NCI-H2196 treated with DMSO at 0.1 percent for 48 hours (cell line): Measurements from ENCODE around the gene ZFAND6.
"Not testable (repeated sequence)": the region's sequence is repeated elsewhere in the genome, so short reads cannot be mapped to it uniquely, and the experiment has no call there.

Source experiments
- DNase-seq: peaks from one replicate; lab custom pipeline; 2025; ENCODE audit not compliant: unreplicated experiment; lab: John Stamatoyannopoulos, UW

The ZFAND6 gene

DNA sequence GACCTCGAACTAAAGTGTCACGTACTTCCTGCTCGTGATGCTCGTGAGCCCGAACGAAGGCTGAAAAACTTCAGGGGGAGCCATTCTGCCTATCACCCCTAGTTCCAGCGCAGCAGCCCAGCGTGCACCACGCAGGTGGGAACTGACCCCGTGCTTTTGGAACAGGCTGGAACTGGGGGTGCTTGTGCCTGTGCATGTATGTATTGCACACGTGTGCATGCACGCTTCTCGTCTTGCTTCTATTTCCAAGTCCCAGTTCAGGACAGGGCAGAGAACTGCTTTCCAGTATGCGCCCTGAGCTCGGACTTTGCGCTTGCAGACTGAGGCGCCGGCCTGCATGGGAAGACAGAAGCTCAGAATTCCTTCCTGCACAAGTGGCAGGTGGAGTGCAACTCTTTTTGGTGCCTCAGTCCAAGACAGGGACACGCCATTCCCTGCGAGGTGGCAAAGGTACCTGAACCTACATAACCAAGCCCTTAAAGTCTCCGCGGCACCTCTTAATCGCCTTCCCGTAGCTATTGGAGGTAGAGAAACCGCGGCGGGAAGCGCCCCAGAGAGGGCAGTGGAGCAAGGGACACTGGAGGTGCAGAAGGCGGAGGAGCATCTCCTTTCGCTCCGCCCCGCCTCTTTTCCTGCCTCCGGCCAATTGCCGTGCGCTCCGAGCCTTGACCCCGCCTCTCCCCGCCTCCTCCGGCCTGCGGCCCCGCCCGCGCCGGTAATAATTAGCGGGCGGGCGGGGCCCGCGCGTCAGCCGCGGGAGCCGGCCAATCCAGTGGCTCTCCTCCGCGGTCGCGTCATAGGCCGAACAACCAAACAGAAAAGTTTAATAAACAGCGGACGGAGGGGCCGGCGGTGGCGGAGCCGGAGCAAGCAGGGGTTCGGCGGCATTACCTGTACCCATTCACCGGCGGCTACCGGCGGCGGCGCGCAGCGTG is at the start of gene ZFAND6:
Gene ZFAND6, plus strand, starts transcription at position 826 of the 935 bp plus-strand sequence. CDS start 60,669 bp downstream, outside the sequence.
- peak; percentile 78 for DNase-seq

GRCh38 chr15:80010131-80010673 is 49.3 kb upstream of the ZFAND6 start:
- no peak for DNase-seq

- DNase-seq = not testable (repeated sequence)
Observed at GRCh38 chr15:80011041-80011523, 48.4 kb upstream of the ZFAND6 start.

DNA sequence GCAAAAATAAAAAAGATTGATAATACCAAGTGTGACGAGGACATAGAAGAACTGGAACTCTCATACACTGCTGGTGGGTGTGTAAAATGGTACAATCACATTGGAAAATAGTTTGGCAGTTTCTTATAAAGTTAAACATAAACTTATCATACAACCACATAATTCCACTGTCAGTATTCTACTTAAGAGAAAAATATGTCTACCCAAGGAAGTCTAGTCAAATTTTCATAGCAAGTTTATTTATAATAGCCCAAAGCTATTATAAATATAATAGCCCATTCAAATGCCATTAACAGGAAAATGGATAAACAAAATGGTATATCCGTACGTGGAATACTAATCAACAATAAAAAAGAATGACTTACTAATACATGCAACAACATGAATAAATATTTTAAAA is 47.9 kb upstream of the ZFAND6 start:
- DNase-seq = no peak

DNA sequence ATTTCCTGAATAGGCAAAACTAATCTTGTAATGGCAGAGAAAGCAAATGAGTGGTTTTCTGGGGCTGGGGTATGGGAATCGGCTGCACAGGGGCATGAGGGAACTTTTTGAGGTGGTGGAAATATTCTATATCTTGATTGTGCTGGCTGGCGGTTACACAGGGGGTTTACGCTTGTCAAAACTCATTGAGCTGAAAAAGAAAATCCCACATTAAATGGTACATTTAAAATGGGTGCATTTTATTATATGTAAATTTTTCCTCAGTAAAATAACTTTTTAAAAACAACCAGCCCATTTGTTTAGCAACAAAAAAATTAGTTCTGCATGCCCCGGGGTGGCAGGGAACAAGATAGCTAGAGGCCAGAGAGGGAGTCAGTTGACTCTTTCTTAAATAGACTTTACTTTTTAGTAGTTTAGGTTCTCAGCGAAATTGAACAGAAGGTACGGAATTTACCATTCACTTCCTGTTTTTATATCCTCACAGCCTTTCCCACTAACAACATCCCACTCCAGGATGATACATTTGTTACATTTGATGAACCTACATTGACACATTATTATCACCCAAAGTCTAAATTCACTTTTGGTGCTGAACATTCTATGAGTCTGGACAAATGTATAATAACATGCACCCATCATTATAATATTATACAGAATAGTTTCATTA is 47.3 kb upstream of the ZFAND6 start:
- no peak for DNase-seq

DNA sequence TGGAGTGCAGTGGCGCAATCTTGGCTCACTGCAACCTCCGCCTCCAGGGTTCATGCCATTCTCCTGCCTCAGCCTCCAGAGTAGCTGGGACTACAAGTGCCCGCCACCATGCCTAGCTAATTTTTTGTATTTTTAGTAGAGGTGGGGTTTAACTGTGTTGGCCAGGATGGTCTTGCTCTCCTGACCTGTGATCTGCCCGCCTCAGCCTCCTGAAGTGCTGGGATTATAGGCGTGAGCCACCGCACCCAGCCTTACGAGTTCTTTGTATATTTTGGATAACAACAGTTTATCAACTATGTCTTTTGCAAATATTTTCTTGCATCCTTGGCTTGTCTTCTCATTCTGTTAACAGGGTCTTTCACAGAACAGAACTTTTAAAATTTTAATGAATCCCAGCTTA is 45.3 kb upstream of the ZFAND6 start:
- not testable (repeated sequence) for DNase-seq

- DNase-seq = no peak
Observed at GRCh38 chr15:80015156-80015555, 44.3 kb upstream of the ZFAND6 start.

DNA sequence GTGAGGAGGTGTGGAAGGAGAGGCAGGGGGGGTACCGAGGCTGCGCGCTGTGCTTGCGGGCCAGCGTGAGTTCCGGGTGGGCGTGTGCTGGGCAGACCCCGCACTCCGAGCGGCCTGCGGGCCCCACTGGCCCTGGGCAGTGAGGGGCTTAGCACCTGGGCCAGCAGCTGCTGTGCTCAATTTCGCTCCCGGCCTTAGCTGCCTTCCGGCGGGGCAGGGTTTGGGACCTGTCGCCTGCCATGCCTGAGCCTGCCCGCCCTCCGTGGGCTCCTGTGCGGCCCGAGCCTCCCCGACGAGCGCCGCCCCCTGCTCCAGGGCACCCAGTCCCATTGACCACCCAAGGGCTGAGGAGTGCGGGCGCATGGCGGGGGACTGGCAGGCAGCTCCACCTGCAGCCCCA is 43.0 kb upstream of the ZFAND6 start:
- DNase-seq = not testable (repeated sequence)

DNA sequence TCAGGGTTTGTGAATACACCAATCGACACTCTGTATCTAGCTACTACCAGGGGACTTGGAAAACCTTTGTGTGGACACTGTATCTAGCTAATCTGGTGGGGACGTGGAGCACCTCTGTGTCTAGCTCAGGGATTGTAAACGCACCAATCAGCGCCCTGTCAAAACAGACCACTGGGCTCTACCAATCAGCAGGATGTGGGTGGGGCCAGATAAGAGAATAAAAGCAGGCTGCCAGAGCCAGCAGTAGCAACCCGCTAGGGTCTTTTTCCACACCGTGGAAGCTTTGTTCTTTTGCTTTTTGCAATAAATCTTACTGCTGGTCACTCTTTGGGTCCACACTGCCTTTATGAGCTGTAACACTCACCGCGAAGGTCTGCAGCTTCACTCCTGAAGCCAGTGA is 42.3 kb upstream of the ZFAND6 start:
- not testable (repeated sequence) for DNase-seq

GRCh38 chr15:80019168-80019745 is 40.2 kb upstream of the ZFAND6 start:
- DNase-seq = no peak

DNA sequence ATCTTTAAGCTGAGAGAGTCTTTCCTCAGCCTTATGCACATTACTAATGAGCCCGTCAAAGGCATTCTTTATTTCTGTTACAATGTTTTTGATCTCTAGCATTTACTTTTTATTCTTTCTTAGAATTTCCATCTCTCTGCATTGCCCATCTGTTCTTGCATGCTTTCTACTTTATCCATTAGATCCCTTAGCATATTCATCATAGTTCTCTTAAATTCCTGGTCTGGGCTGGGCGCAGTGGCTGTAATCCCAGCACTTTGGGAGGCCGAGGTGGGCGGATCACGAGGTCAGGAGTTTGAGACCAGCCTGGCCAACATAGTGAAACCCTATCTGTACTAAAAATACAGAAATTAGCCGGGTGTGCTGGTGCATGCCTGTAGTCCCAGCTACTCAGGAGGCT is 39.3 kb upstream of the ZFAND6 start:
- not testable (repeated sequence) for DNase-seq

- DNase-seq = no peak
Observed at GRCh38 chr15:80020731-80021130, 38.7 kb upstream of the ZFAND6 start.

DNA sequence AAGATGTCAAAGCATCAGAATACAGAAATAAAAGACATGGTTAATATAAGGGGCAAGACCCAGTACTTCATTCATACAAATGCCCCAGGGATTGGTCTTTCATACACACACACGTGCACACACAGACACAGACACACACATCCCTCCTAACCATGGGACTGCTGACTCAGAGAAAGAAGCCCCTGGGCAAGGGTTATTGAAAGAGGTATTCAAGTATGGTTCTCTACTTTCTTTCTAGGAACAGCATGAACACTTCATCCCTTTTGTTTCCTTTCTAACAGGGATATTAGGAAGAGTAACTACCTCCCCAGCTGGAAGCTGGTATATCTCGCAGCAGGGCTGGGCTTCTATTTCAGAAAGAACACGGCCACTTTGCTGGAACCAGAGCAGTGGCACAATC is 33.2 kb upstream of the ZFAND6 start:
- no peak for DNase-seq

GRCh38 chr15:80026754-80027153 is 32.7 kb upstream of the ZFAND6 start:
- DNase-seq = no peak

- DNase-seq = no peak
Observed at GRCh38 chr15:80028937-80029336, 30.5 kb upstream of the ZFAND6 start.

DNA sequence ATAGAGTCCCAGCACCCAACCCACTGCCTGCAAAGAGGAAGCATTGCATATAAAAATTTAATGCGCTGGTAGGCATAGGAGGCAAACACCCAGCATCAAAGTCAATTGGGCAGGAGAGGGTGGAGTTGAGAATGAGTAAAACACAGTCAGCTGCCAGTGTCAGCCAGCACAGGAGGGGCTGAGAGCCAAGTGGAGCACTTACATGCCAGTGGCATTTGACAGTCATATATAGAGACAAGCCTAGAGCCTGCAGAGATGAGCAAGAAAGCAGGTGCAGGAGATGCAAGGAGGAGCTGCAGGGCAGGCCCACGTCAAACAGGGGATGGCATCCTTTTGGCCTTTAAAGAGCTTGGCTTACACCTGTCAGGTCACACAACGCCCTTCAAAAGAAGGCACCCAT is 27.6 kb upstream of the ZFAND6 start:
- peak; percentile 23 for DNase-seq

DNA sequence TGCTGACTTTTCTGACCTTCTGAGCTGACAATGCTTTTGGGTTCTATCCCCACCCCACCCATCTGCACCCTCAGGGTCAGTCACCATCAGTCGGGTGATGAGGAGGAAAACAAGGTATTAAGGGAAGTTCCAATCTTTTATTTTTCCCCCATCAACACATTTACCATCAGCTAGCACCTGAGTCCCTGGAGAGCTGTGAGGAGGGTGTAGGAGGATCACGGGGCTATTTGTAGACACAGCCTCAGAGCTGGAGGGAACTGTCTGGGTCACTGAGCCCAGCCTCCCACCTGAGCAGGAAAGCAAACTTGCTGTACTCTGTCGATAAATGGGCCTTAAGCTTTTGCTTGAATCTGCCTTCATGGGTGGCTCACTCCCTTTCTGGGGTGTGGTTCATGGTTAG is 24.8 kb upstream of the ZFAND6 start:
- DNase-seq = no peak

DNA sequence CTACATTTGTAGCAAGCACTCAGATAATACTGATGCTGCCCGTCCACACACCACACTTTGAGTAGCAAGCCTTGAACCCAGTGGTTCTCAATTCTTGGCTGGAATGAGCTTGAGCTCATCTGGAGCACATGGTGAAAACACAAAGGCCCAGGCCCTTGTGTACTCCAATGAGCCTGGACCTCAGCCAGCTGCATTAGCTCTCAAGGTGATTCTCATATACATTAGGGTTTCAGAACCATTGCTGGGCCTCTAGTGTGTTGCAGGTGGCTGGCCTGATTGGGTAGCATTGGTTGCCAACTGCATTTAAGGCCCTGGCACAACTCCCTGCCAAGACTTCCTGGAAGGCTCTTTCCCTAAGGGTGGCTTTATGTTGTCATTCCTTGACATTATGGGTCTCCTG is 23.4 kb upstream of the ZFAND6 start:
- no peak for DNase-seq

DNA sequence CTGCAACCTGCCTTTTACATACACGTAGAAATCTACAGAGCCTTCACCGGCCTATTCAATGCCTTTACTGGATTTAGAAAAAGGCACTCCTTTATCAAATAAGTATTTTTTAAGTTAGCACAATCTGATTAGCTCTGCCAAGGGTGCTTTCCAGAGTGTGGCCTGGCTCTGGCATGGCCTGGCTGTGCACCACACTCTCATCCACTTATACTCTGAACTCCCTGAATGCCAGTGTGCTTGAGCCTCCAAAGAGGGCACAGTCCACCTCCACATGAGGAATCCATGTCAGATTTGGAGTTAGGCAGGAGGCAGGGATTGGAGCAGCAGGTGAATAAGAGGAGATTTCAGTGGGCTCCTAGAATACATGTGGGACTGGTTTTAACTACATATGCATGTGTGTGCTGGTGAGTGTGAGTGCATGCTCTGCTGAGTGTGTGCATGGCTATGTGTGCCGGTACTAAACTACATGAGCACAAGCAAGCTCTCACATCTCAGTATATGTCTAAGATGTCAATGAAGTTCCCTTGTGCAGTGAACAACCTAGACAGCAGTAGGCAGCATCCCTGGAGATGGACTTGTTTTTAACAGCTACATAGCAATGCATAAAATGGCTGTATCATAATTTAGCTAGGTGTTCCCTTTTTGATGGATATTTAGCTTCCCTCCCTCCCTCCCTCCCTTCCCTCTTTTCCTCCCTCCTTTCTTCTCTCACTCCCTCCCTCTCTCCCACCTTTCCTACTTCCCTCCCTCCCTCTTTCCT is 17.8 kb upstream of the ZFAND6 start:
- DNase-seq = no peak

DNA sequence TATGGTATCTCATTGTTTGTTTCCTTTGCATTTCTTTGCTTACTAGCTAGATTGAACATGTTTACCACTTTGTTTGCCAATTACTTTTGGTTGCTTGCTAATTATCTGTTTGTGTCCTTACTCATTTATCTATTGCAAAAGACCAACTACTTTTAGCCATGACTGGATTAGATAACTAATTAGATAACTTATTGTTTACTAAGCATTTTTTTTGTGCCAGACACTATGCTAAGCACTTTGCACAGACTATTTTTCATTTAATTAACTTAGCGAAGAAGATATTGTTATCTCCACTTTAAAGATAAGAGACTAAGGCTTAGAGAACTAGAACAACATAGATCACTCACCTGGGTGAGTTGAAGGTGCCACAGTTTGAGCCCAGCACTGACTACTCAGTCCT is 16.9 kb upstream of the ZFAND6 start:
- DNase-seq = no peak

GRCh38 chr15:80045219-80045618 is 14.3 kb upstream of the ZFAND6 start:
- DNase-seq = not testable (repeated sequence)
